Left lobe of liver (tissue), 2 donors: ENCODE measurements around the gene RNF144B. TPM values are rescaled to one million over a fixed set of nuclear protein-coding genes. Genes with fewer than 3 reads are reported as not detected.

ENCODE experiments used
- ATAC-seq: fragments of 200-7000 bp; cut with Tn5 transposase; one replicate; pipeline ENCODE4 v1.9.1; 2020; ENCODE audit warnings: mild to moderate bottlenecking, moderate library complexity
- DNase-seq: peaks from one replicate; pipeline ENCODE4 v3.0.0-alpha.2; 2020; ENCODE audit warnings: low spot score
- total RNA-seq: library from RNA; stranded (reverse); gene quantifications from one replicate; pipeline ENCODE4 v1.2.1, GENCODE V29; 2021
- donor health status: DM: no; HTN: no; CAD: no; lungs with moderate emphysema.
- donor health status: DM: no; HTN: yes; CAD: no.

The RNF144B gene
- total RNA-seq, 1 donor from 2014 or later: 17.5 TPM

GRCh38 chr6:18473755-18474154 lies 86.6 kb downstream of the RNF144B start:
- DNase-seq (no peak), ATAC-seq (no peak)

- DNase-seq (no peak), ATAC-seq (no peak)
Observed at GRCh38 chr6:18477301-18477941, 90.3 kb downstream of the RNF144B start.

GRCh38 chr6:18478610-18479009 lies 91.5 kb downstream of the RNF144B start:
- ATAC-seq: no peak
- no peak for DNase-seq

GRCh38 chr6:18481870-18482269 lies 94.7 kb downstream of the RNF144B start:
- DNase-seq (no peak), ATAC-seq (no peak)

GRCh38 chr6:18485660-18486435 lies 98.7 kb downstream of the RNF144B start:
- DNase-seq (no peak), ATAC-seq (no peak)

GRCh38 chr6:18488004-18488403 lies 100.9 kb downstream of the RNF144B start:
- ATAC-seq: no peak
- no peak for DNase-seq

GRCh38 chr6:18488526-18489270 lies 101.5 kb downstream of the RNF144B start:
- DNase-seq (no peak), ATAC-seq (no peak)

- DNase-seq (no peak), ATAC-seq (no peak)
Observed at GRCh38 chr6:18489335-18489734, 102.2 kb downstream of the RNF144B start.

GRCh38 chr6:18491308-18492045 lies 104.3 kb downstream of the RNF144B start:
- ATAC-seq: no peak
- DNase-seq: no peak

GRCh38 chr6:18492972-18493371 lies 105.8 kb downstream of the RNF144B start:
- no peak for DNase-seq
- ATAC-seq: no peak

GRCh38 chr6:18493382-18493891 lies 106.3 kb downstream of the RNF144B start:
- ATAC-seq (no peak), DNase-seq (no peak)

GRCh38 chr6:18493925-18494324 lies 106.8 kb downstream of the RNF144B start:
- DNase-seq (no peak), ATAC-seq (no peak)

GRCh38 chr6:18495236-18495635 lies 108.1 kb downstream of the RNF144B start:
- ATAC-seq (no peak), DNase-seq (no peak)

- no peak for DNase-seq
- no peak for ATAC-seq
Observed at GRCh38 chr6:18496462-18496861, 109.3 kb downstream of the RNF144B start.

- DNase-seq (no peak), ATAC-seq (no peak)
Observed at GRCh38 chr6:18497006-18497405, 109.9 kb downstream of the RNF144B start.

GRCh38 chr6:18498408-18498807 lies 111.3 kb downstream of the RNF144B start:
- ATAC-seq (no peak), DNase-seq (no peak)

- ATAC-seq: no peak
- DNase-seq: no peak
Observed at GRCh38 chr6:18500921-18501662, 113.9 kb downstream of the RNF144B start.

GRCh38 chr6:18501663-18502013 lies 114.5 kb downstream of the RNF144B start:
- ATAC-seq (peak; percentile 14), DNase-seq (no peak)

GRCh38 chr6:18503206-18503592 lies 116.0 kb downstream of the RNF144B start:
- ATAC-seq (no peak), DNase-seq (no peak)

GRCh38 chr6:18503593-18504231 lies 116.6 kb downstream of the RNF144B start:
- ATAC-seq: peak; percentile 96
- DNase-seq: peak; percentile 67
